HEK293 (cell line): ENCODE data around the gene MYL10.
A peak's percentile ranks its signal among the peaks of the same experiment; 100 is the strongest.

Source experiments
- CTCF ChIA-PET: fragments of 350-600 bp; formaldehyde crosslinking; extraction: SDS; loops from one replicate; lab custom pipeline; 2021; ENCODE audit warnings: antibody characterized with exemption; lab: Yijun Ruan, JAX
- POLR2A ChIA-PET: fragments of 300-600 bp; formaldehyde crosslinking; extraction: SDS; loops from one replicate; lab custom pipeline; 2020; ENCODE audit warnings: antibody characterized with exemption, inconsistent platforms; lab: Yijun Ruan, JAX
- H3K27ac ChIP-seq: fragments of 200-500 bp; sonication (Bioruptor generic); 2 replicates; pipeline ENCODE4 v1.5.1; 2014; ENCODE audit warnings: low read depth, low read length, control low read depth, inconsistent platforms; ENCODE audit errors: extremely low read depth
- H3K36me3 ChIP-seq, 2 experiments: fragments of 200-500 bp in 1 of 2; sonication (Bioruptor generic) in 1 of 2; 1 replicate in 1 of 2; 2 replicates in 1 of 2; pipeline ENCODE4 v1.5.1; 2014 to 2017; ENCODE audit warnings: inconsistent platforms in 2 of 2, low read length in 2 of 2; ENCODE audit not compliant: control insufficient read depth in 2 of 2, insufficient read depth in 1 of 2
- H3K4me1 ChIP-seq: fragments of 200-500 bp; sonication (Bioruptor generic); 2 replicates; pipeline ENCODE4 v1.5.1; 2014; ENCODE audit warnings: mild to moderate bottlenecking, low read length, inconsistent platforms; ENCODE audit not compliant: control insufficient read depth, insufficient read depth
- H3K4me3 ChIP-seq: 2 replicates; pipeline ENCODE4 v1.5.1; 2011; ENCODE audit warnings: low read depth, mild to moderate bottlenecking, control low read depth, low read length, moderate library complexity
- H3K9me3 ChIP-seq: fragments of 200-500 bp; sonication (Bioruptor generic); 2 replicates; pipeline ENCODE4 v1.5.1; 2014; ENCODE audit warnings: low read depth, low read length, inconsistent platforms; ENCODE audit not compliant: control insufficient read depth, insufficient read depth
- MEIS1 ChIP-seq: sonication (generic); formaldehyde crosslinking; IDR thresholded peaks from 2 replicates; pipeline ENCODE4 v1.8.1; 2022; ENCODE audit warnings: missing genetic modification reagents, mild to moderate bottlenecking, borderline replicate concordance
- PRDM1 ChIP-seq: fragments of 450-650 bp; formaldehyde crosslinking; IDR thresholded peaks from 2 replicates; pipeline ENCODE4; 2016; ENCODE audit warnings: missing biosample characterization, missing genetic modification characterization
- SP2 ChIP-seq: fragments of 450-650 bp; formaldehyde crosslinking; IDR thresholded peaks from 2 replicates; pipeline ENCODE4 v1.5.1; 2016; ENCODE audit warnings: missing biosample characterization, missing genetic modification characterization
- ZBTB17 ChIP-seq: fragments of 450-650 bp; formaldehyde crosslinking; IDR thresholded peaks from 2 replicates; pipeline ENCODE4 v1.5.1; 2016; ENCODE audit warnings: missing biosample characterization, missing genetic modification characterization
- ZFP3 ChIP-seq: fragments of 450-650 bp; formaldehyde crosslinking; IDR thresholded peaks from 2 replicates; pipeline ENCODE4 v1.5.1; 2016; ENCODE audit warnings: low read depth, missing biosample characterization, missing genetic modification characterization
- ZNF274 ChIP-seq, 2 experiments: fragments of 200-500 bp in 1 of 2; fragments of 450-650 bp in 1 of 2; sonication (Bioruptor generic) in 1 of 2; formaldehyde crosslinking in 1 of 2; IDR thresholded peaks; 2 replicates each; pipeline versions ENCODE4 v1.5.1 to v1.6.1; 2014 to 2016; ENCODE audit warnings: borderline replicate concordance in 1 of 2, inconsistent platforms in 1 of 2, low read length in 1 of 2, missing biosample characterization in 1 of 2, missing genetic modification characterization in 1 of 2
- ZNF394 ChIP-seq: fragments of 450-650 bp; formaldehyde crosslinking; IDR thresholded peaks from 2 replicates; pipeline ENCODE4 v1.5.1; 2016; ENCODE audit warnings: missing biosample characterization, missing genetic modification characterization, mild to moderate bottlenecking, moderate library complexity, borderline replicate concordance
- ZNF530 ChIP-seq: fragments of 450-650 bp; formaldehyde crosslinking; IDR thresholded peaks from 2 replicates; pipeline ENCODE4 v1.5.1; 2016; ENCODE audit warnings: low read depth, missing biosample characterization, missing genetic modification characterization
- ZNF600 ChIP-seq: fragments of 450-650 bp; formaldehyde crosslinking; IDR thresholded peaks from 2 replicates; pipeline ENCODE4 v1.5.1; 2016; ENCODE audit warnings: missing biosample characterization, missing genetic modification characterization
- ZNF707 ChIP-seq: fragments of 450-650 bp; formaldehyde crosslinking; IDR thresholded peaks from 2 replicates; pipeline ENCODE4 v1.5.1; 2016; ENCODE audit warnings: missing biosample characterization, missing genetic modification characterization
- ZNF747 ChIP-seq: fragments of 450-650 bp; formaldehyde crosslinking; IDR thresholded peaks from 2 replicates; pipeline ENCODE4 v1.5.1; 2016; ENCODE audit warnings: missing biosample characterization, missing genetic modification characterization
- ZNF76 ChIP-seq: fragments of 450-650 bp; formaldehyde crosslinking; IDR thresholded peaks from 2 replicates; pipeline ENCODE4; 2016; ENCODE audit warnings: low read depth, missing biosample characterization, missing genetic modification characterization, borderline replicate concordance
- ZXDB ChIP-seq: fragments of 450-650 bp; formaldehyde crosslinking; IDR thresholded peaks from 2 replicates; pipeline ENCODE4 v1.5.1; 2016; ENCODE audit warnings: missing biosample characterization, missing genetic modification characterization
- TF ChIP-seq, protein P1 (sequence below): fragments of 450-650 bp; IDR thresholded peaks from 2 replicates; pipeline ENCODE4 v1.5.1; 2018; ENCODE audit warnings: missing biosample characterization, missing genetic modification characterization
- TF ChIP-seq, protein P2 (sequence below): fragments of 450-650 bp; formaldehyde crosslinking; IDR thresholded peaks from 2 replicates; pipeline ENCODE4 v1.5.1; 2016; ENCODE audit warnings: missing biosample characterization, missing genetic modification characterization
- TF ChIP-seq, protein P3 (sequence below): sonication (generic); formaldehyde crosslinking; IDR thresholded peaks from 2 replicates; pipeline ENCODE4 v1.8.1; 2022; ENCODE audit warnings: mild to moderate bottlenecking, moderate library complexity, missing genetic modification reagents

The MYL10 gene

DNA sequence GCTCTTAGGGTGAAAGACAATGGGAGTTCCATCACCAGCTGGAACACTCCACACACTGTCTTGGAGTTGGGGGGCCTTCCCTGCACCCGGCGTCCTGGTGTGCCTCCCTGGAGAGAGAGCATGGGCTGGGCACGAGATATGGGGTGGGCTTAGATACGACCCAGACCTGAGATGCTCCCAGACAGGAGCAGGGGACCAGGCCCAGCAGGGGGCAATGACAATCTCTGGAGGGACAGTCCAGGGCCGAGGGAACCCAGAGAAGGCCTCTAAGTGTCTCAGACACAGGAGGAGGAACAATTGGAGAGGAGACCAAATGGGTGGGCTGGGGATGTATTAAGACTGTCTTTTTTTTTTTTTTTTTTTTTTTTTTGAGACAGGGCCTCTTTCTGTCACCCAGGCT, 40.0 kb downstream of the MYL10 start:
- no peaks in the 10 kb centered on the region for H3K9me3 ChIP-seq
- CTCF ChIA-PET = interaction anchor here (1.2 kb wide), 1 partner anchor 46 kb away, joined by 4 read pairs; no protein-coding TSS in a partner anchor
- TF ChIP-seq SP2 (tag by site-specific recombination) (no peak), ZBTB17 (tag by site-specific recombination) (0 out of 2 replicates have a peak, but pooled peaks have one; percentile 11)
- H3K4me3 ChIP-seq = no peak overlapping the region
- H3K4me1 ChIP-seq = no peaks in the 10 kb centered on the region
- POLR2A ChIA-PET = no interaction called here
- no peaks in the 10 kb centered on the region for H3K36me3 ChIP-seq
- no peak overlapping the region for H3K27ac ChIP-seq

DNA sequence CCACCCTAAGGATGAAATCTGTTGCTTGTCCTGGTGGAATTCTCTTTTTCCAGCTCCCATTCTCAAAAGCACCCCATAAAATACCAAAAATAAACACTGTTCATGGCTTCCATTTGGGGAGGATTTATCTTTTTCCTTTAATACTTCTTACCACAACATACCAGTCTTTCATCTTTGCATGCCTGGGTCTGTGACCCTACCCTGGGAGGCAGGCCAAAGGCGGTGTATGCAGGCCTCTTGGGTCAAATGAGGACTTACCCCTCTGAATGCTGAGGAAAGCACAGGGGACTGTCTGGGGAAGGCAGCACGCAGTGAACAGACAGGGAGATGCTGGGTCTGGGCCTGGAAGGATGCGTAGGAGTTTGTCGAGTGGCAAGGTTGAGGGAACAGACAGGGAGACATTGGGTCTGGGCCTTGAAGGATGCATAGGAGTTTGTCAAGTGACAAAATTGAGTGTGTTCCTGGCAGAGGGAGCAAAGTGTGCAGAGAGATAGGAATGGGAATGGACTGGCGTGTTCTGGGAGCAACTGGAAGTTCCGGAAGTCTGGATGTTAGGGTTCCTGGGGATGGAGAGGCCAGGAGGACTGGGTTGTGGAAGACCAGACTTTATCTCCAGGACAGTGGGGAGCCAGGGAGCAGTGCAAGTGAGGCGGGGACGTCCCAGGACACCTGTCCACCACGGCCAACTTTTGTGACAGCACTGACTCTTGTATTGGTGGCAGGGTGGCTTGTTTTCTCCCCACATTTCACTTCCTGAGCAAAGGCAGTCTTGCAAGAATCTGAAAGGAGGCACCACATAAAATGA, 40.8 kb downstream of the MYL10 start:
- TF ChIP-seq MEIS1 (no peak), ZXDB (no peak), ZNF274 (IDR thresholded peaks at IDR 0.05; ENCODE audit: low read length) (no peak), ZNF274 (tag by site-specific recombination; IDR thresholded peaks at IDR 0.05; ENCODE audit: borderline replicate concordance) (no peak), ZNF600 (tag by site-specific recombination) (peak; percentile 16; the same call in 1 of the 2 replicates), PRDM1 (no peak), ZNF394 (tag by site-specific recombination) (no peak), ZFP3 (tag by site-specific recombination) (peak; percentile 97), ZNF707 (tag by site-specific recombination) (no peak), ZNF530 (no peak)
- TF ChIP-seq, protein P1, sequence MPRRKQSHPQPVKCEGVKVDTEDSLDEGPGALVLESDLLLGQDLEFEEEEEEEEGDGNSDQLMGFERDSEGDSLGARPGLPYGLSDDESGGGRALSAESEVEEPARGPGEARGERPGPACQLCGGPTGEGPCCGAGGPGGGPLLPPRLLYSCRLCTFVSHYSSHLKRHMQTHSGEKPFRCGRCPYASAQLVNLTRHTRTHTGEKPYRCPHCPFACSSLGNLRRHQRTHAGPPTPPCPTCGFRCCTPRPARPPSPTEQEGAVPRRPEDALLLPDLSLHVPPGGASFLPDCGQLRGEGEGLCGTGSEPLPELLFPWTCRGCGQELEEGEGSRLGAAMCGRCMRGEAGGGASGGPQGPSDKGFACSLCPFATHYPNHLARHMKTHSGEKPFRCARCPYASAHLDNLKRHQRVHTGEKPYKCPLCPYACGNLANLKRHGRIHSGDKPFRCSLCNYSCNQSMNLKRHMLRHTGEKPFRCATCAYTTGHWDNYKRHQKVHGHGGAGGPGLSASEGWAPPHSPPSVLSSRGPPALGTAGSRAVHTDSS = no peak
- TF ChIP-seq, protein P2, sequence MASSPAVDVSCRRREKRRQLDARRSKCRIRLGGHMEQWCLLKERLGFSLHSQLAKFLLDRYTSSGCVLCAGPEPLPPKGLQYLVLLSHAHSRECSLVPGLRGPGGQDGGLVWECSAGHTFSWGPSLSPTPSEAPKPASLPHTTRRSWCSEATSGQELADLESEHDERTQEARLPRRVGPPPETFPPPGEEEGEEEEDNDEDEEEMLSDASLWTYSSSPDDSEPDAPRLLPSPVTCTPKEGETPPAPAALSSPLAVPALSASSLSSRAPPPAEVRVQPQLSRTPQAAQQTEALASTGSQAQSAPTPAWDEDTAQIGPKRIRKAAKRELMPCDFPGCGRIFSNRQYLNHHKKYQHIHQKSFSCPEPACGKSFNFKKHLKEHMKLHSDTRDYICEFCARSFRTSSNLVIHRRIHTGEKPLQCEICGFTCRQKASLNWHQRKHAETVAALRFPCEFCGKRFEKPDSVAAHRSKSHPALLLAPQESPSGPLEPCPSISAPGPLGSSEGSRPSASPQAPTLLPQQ (tag by site-specific recombination) = no peak
- TF ChIP-seq, protein P3, sequence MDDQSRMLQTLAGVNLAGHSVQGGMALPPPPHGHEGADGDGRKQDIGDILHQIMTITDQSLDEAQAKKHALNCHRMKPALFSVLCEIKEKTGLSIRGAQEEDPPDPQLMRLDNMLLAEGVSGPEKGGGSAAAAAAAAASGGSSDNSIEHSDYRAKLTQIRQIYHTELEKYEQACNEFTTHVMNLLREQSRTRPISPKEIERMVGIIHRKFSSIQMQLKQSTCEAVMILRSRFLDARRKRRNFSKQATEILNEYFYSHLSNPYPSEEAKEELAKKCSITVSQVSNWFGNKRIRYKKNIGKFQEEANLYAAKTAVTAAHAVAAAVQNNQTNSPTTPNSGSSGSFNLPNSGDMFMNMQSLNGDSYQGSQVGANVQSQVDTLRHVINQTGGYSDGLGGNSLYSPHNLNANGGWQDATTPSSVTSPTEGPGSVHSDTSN (CRISPR knock-in tag) = no peak
- CTCF ChIA-PET = interaction anchor here (0.6 to 3.2 kb wide), 3 partner anchors 14 to 72 kb away, joined by 3 to 11 read pairs (median 3); no protein-coding TSS in a partner anchor
- H3K4me1 ChIP-seq = no peaks in the 10 kb centered on the region
- H3K9me3 ChIP-seq = no peaks in the 10 kb centered on the region
- no peaks in the 10 kb centered on the region for H3K36me3 ChIP-seq
- POLR2A ChIA-PET = no interaction called here
- H3K4me3 ChIP-seq = no peak overlapping the region
- H3K27ac ChIP-seq = no peak overlapping the region

DNA sequence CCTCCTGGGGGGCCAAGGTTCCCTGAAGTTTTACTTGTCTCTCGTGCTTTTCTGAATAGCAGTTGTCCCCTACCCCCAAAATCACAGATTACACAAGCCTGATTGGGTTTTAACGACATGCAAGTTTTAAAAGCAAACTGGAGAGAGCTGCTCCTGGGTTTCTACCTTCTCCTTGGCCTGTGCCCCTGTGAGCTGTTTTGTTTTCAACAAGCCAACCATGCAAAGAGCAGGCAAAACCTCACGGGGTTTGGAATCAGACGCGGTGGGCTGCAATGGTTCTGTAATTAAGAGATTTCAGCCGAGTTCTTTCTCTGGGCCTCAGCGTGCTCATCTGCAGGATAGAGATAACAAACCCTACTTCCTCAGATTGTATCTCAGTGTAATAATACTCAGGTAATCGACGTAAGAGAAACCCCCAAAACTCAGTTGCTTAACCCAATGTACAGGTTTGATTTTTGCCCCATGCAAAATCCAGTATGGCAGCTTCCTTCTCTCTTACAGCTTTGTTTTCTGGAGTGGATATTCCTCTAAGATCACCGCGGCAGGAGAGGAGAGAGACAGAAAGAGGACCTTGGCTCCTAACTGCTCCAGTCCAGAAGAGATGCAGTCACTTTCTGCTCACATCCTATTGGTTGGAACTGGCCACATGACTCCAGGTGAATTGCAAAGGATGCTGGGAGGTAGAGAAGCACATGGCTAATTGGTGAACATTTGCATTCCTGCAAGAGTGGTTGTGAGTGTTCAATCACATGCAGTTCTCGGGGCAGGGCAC, 42.0 kb downstream of the MYL10 start:
- H3K27ac ChIP-seq = no peak overlapping the region
- POLR2A ChIA-PET = no interaction called here

More for the DNA sequence above, 42.0 kb downstream of the MYL10 start:
- Histone ChIP-seq H3K4me3 (no peak overlapping the region), H3K36me3 (no peaks in the 10 kb centered on the region), H3K4me1 (no peaks in the 10 kb centered on the region), H3K9me3 (no peaks in the 10 kb centered on the region)
- TF ChIP-seq ZNF76 (tag by site-specific recombination) (peak; percentile 51; the same call in 1 of the 2 replicates), ZNF747 (tag by site-specific recombination) (no peak)
- CTCF ChIA-PET = interaction anchor here (0.5 to 3.2 kb wide), 4 partner anchors 15 to 102 kb away, joined by 3 to 11 read pairs (median 3); no protein-coding TSS in a partner anchor
